Stimulated activated naive CD8-positive, alpha-beta T cell treated with anti-CD3 and anti-CD28 coated beads, Interleukin-15, Interleukin-2, amounts not matched to agents 100 U/mL and 50 U/mL, for 24 hours (primary cell): Measurements from ENCODE around the gene PELI2.

Experiments used
- ATAC-seq: fragments of 150-1000 bp; cut with Tn5 transposase; one replicate; pipeline ENCODE4 v1.10.0; 2021
- DNase-seq: peaks from one replicate; pipeline ENCODE4 v3.0.0; 2021

The PELI2 gene

DNA sequence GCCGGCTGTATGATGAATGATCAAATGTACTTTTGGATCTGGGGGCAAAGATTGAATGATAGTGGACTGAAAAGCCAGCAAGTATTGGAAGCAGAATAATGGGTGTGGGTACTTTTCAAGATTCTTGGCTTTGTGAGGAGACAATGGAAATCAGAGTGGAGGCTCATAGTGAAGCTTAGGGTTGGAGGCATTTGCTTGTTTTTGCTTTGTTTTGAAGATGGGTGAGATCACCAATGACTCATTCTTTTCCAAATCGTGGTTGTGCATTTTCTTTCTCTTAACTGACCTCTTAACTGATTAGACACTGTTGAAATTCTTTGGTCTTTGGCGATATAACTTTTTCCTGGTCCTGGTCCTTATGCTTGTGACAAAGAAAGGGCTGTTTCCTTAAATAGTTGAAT lies 54.4 kb downstream of the PELI2 start:
- no peak for DNase-seq
- ATAC-seq: peak; percentile 63

GRCh38 chr14:56173365-56173922 lies 55.2 kb downstream of the PELI2 start:
- DNase-seq: no peak
- ATAC-seq: no peak

DNA sequence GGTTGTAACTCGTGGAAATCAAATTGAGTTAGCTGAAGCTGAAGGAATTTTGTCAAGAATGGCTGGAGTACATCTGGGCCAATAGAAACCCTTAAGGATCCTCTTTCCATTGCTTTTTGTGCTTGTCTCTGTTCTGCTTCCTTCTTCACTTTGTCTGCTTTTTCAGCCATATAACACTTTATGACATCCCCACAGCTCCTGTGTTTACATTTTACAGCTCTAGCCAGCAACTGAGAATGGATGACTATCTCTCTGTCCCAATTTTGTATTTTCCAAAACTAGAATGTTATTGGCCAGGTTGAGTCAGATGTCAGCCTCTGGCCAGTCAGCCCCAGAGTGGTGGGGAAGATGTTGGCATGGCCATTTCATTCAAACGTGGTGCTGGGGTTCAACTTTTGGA lies 57.6 kb downstream of the PELI2 start:
- ATAC-seq: no peak

DNA sequence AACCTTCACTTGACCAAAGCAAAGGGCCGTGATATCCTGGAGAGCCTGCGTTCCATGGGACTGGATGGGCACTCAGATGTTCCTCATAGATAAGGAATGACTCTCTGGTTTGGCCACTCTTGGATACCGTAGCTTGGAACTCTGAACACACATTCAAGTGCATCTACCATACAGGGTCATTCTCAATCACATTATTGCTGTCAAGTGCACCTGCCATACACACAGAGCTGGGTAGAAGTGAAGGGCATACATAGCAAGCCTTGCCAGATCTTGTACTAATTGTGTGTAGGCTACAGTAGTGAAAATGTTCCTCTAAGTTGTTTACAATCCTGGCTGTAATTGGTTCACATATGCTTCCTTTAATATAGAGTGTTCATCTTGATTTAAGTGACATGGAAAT lies 58.3 kb downstream of the PELI2 start:
- DNase-seq: no peak

More for the DNA sequence above, 57.6 kb downstream of the PELI2 start:
- DNase-seq: no peak

DNA sequence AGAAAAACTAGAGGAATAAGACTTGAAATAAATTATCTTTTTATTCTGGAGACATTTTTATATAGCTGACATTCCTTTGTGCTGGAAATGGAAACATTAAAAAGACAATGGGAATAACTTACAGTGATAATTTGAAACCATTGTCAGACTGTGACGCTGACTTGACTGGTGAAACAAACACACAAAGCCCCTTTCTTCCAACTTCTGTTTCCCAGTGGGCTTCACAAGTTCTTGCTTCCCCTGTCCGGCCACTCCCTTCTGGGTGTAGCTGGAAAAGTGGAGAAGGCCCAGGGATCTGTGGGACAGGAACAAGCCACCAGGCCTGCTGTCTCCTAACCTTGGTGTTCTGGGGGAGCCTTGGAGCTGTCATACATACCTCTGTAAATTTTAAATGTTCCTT lies 58.8 kb downstream of the PELI2 start:
- DNase-seq: no peak
- no peak for ATAC-seq

More for the DNA sequence above, 58.3 kb downstream of the PELI2 start:
- no peak for ATAC-seq

- DNase-seq (no peak), ATAC-seq (no peak)
Observed at GRCh38 chr14:56180754-56181542, 62.7 kb downstream of the PELI2 start.

GRCh38 chr14:56181681-56182085 lies 63.5 kb downstream of the PELI2 start:
- DNase-seq: no peak
- ATAC-seq: no peak

DNA sequence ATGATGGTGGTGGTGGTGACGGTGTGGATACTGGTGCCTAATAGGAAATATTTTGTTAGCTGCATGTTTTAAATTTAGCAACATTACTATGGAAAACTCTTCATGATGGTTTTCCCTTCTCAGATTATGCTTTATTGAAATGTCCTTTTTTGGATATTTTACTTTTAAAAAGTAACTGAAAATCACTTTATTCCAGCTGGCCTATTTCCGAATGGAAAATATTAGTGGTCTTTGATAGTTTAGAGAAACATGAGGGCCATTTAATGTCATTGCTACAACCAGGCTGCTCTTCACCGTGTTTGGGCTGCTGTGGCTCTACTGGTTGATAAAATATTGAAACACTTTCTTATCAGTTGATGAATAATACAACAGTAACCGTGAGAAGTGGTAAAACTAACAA lies 64.2 kb downstream of the PELI2 start:
- ATAC-seq (no peak), DNase-seq (no peak)

DNA sequence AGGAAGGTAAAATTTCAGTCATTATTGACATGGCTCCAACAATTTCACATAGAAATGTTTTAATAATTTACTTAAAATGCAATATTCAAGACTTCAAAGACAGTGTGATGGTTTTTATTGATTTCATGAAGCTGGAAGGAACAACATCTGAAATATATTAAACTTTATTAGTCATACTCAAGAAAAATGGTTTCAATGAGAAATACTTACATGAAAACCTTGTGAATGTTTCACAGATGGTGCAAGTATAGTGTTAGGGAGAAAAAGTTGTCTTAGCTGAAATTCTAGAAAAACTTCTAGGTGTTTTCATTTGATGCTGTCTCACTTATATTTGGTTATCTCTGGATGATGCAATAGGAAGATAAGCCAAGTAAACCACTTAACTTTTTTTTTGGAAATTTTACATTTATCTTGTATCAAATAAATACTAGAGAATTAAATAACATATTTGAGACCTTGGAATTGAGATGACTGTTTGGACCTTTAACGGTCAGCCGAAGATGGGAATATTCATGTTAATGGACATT lies 65.5 kb downstream of the PELI2 start:
- ATAC-seq (no peak), DNase-seq (no peak)

DNA sequence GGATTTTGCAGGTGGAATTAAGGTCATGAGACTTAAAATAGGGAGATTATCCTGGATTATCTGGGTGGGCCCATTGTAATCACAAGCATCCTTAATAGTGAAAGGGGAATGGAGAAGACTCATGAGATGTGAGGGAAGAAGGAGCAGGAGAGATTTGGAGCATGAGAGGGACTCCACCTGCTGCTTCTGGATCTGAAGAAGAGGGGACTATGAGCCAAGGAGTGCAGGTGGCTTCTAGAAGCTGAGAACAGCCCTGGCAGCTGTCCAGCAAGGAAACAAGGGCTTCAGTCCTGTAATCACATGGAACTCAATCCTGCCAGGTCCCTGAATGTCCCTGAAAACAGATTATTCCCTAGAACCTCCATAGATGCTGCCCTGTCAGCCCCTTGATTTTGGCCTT lies 67.8 kb downstream of the PELI2 start:
- no peak for DNase-seq
- no peak for ATAC-seq

DNA sequence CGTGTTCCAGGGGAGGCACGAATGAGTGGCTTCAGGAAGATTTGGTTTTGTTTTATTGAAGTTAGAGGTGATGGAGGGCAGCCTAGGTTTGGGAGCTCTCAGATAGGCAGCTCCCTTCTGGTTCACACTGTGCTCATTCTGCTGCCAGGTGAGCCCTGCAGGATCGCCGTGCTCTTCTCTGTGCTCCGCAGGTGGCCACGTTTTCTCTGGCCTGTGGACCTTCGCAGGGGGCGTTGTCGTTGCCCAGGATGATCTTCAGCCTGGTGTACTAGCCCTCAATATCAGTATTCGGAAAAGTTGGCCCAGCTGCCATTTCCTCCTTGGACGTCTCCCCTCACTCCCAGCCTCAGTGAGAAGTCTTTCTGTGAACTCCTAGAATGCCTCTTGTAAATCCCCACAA lies 69.5 kb downstream of the PELI2 start:
- ATAC-seq: no peak

GRCh38 chr14:56189307-56189706 lies 71.1 kb downstream of the PELI2 start:
- no peak for DNase-seq

More for the DNA sequence above, 69.5 kb downstream of the PELI2 start:
- DNase-seq: no peak

DNA sequence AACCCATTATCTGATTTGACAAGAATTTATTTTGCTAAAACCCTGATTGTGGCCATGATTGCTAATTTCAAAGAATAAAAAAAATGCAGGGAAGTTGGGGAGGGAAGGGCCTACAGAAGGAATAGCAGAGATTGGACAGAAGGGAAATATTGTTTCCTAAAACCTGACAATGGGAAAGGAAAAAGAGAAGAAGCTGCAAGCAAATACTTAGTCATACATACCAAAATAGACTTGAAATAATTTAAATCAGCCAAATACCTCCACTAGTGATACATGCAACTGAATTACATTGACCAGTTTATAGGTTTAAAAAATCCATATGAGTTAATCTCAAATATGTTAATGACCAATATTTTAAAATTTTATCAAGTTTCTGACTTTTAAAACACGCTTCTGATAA lies 75.1 kb downstream of the PELI2 start:
- DNase-seq (no peak), ATAC-seq (no peak)

More at GRCh38 chr14:56189307-56189706, 71.1 kb downstream of the PELI2 start:
- ATAC-seq: no peak

GRCh38 chr14:56194042-56194441 lies 75.8 kb downstream of the PELI2 start:
- DNase-seq: peak; percentile 12

GRCh38 chr14:56195223-56195622 lies 77.0 kb downstream of the PELI2 start:
- no peak for DNase-seq
- ATAC-seq: no peak

More at GRCh38 chr14:56194042-56194441, 75.8 kb downstream of the PELI2 start:
- ATAC-seq: no peak

DNA sequence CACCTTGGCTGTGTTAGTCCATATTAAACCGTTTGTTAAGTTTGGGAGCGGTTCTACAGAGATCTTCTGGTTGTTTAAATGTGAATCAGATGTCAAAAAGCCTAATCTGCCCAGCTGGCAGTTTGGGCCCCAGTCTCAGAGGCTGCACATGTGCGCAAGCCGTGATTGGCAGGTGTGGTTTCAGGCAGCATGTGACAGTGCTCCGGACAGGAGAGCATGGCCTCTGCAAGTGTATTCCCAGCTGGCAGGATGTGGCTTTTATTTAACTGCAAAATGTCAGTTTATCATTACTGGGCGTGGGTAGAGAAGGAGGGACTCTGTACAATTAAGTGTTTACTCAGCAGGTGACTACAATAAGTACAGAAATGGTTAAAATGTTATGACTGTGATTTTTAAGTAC lies 77.5 kb downstream of the PELI2 start:
- peak; percentile 42 for DNase-seq
- peak; percentile 73 for ATAC-seq

- DNase-seq (no peak), ATAC-seq (no peak)
Observed at GRCh38 chr14:56196274-56196673, 78.1 kb downstream of the PELI2 start.

DNA sequence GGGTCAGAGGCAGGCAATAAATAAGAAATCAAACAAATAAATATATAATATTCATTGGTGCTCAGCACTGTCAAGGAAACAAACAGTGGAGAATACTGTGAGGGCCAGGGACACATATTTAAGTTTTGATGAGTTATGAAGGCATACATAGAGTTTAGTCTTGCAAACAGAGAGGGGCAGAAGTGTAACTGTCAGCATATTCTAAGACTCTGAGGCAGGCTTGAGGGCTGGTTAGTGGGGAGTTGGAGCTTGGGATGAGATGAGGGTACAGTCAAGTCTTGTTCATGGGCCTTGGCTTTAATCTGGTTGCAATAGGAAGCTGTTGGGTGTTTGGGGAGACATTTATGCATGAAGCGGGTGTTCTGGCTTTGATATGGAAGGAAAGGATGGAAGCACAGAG lies 78.9 kb downstream of the PELI2 start:
- DNase-seq (no peak), ATAC-seq (no peak)

GRCh38 chr14:56198438-56198837 lies 80.2 kb downstream of the PELI2 start:
- DNase-seq (no peak), ATAC-seq (no peak)

- ATAC-seq (no peak), DNase-seq (no peak)
Observed at GRCh38 chr14:56199095-56199981, 81.1 kb downstream of the PELI2 start.

DNA sequence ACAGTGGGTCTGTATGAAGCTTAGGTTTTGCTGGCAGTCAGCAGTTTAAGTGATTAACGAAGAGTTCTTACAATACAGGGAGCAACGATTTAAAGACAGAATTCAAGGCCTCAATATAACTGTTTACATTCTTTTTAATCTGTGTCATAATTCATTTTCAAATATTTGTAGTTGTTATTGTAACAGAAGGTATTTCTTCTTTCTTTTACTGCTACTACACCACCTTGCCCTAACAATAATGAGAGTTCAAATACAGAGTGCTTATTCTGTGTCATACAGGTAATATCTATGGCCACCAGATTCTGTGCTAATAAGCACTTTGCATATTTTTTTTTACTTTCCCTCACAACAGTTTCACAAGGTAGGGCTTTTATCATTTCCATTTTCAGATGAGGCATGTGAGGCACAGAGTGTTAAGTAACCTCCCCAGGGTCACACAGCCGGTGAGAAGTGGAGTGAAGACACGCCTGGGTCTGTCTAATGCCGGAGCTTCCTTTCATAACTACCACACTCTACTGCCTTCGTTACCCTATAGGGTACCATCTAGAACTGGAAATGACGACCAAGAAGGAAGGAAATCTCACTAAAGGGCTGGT lies 81.9 kb downstream of the PELI2 start:
- DNase-seq (no peak), ATAC-seq (peak; percentile 20)

DNA sequence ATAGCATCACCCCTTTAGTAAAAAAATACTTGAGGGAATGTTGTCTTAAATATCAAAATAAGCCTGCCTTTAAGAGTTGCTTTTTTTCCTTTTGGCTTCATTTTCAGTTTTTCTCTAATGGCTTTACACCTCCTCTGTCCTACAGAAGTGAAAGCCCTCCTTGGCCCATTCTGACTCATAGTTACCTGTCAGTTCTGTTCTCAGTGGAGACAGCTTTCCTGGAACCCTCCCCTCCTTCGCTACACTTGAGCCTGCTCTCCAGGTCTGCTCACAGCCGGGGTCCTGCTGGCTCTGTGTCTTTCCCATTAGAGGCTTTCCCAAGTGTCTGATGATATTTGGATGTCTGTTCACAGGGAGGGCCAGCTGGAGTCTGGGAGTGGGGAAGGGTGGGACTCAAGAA lies 84.0 kb downstream of the PELI2 start:
- ATAC-seq (no peak), DNase-seq (no peak)
